C4-2B (cell line): ENCODE data around the gene ZNF718.

Source experiments
- ZFX ChIP-seq: fragments of 450-650 bp; IDR thresholded peaks from 2 replicates; pipeline ENCODE4 v1.6.1; 2017
- TF ChIP-seq, protein P1 (sequence below): fragments of 450-650 bp; conservative IDR thresholded peaks from 2 replicates; pipeline ENCODE4 v1.5.1; 2017; ENCODE audit warnings: mild to moderate bottlenecking

DNA sequence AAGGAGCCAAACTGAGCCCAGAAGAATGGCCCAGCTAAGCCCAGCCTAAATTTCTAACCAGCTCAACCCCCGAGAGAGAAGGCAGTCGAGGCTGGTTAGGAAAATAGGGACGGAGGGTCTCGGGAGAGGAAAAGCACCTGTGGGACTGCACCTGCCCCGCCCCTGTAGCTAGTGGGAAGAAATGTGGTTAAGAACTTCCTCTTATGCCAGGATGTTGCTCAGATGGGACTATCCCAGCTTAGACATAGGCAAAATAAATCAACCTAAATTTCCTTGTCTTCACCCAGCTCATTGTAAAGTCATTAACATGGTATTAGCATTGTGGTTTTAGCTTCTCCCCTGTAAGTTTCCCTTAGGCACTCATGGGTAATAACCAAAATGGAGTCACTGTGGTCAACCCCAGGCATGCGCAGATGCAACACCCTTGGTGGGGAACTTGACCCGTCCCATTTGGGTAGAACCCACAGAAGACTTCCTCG, 86.8 kb downstream of the ZNF718 start:
- TF ChIP-seq, protein P1, sequence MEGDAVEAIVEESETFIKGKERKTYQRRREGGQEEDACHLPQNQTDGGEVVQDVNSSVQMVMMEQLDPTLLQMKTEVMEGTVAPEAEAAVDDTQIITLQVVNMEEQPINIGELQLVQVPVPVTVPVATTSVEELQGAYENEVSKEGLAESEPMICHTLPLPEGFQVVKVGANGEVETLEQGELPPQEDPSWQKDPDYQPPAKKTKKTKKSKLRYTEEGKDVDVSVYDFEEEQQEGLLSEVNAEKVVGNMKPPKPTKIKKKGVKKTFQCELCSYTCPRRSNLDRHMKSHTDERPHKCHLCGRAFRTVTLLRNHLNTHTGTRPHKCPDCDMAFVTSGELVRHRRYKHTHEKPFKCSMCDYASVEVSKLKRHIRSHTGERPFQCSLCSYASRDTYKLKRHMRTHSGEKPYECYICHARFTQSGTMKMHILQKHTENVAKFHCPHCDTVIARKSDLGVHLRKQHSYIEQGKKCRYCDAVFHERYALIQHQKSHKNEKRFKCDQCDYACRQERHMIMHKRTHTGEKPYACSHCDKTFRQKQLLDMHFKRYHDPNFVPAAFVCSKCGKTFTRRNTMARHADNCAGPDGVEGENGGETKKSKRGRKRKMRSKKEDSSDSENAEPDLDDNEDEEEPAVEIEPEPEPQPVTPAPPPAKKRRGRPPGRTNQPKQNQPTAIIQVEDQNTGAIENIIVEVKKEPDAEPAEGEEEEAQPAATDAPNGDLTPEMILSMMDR, result no peak
- no peak for TF ChIP-seq ZFX
